Vagina (tissue), 2 donors: Measurements from ENCODE around the gene JCAD.

ENCODE experiments used
- CTCF ChIP-seq, 3 experiments: fragments of 450-650 bp in 2 of 3; fragments of 200-600 bp in 1 of 3; sonication (generic) in 1 of 3; IDR thresholded peaks; one replicate each; pipeline ENCODE4 v1.5.1; 2017 to 2019; ENCODE audit warnings: antibody characterized with exemption in 3 of 3, mild to moderate bottlenecking in 2 of 3, moderate library complexity in 2 of 3
- POLR2AphosphoS5 ChIP-seq, 2 donors: sonication (generic); formaldehyde crosslinking; IDR thresholded peaks; one replicate each; pipeline ENCODE4 v1.9.0; 2017; ENCODE audit warnings: antibody characterized with exemption in 2 of 2, mild to moderate bottlenecking in 2 of 2, low read depth in 1 of 2; ENCODE audit not compliant: insufficient read depth in 1 of 2

- TF ChIP-seq CTCF (IDR thresholded peaks at IDR 0.05) (no peak), POLR2AphosphoS5 (IDR thresholded peaks at IDR 0.05; ENCODE audit: insufficient read depth in 1 of 2, low read depth in 1 of 2) (no peak)
These were observed 35.2 kb upstream of the JCAD start for GRCh38 chr10:30094601-30095000.
